ENCODE data around the gene ORC3. TPM values are rescaled to one million over a fixed set of nuclear protein-coding genes. Genes with fewer than 3 reads are reported as not detected.

ORC3 gene
- total RNA-seq, 1 experiment from 2014 or later, result 52.9 TPM

GRCh38 chr6:87675004-87675681, 85.2 kb downstream of the ORC3 start:
- Histone ChIP-seq H2BK120ac (ENCODE audit: low read depth, low read length, poor library complexity, severe bottlenecking) (no peak overlapping the region), H3K23ac (ENCODE audit: insufficient read length, low read depth, low read length) (no peak overlapping the region), H3K23me2 (ENCODE audit: insufficient read length, low read depth, low read length, poor library complexity, severe bottlenecking) (no peaks in the 10 kb centered on the region), H2BK12ac (ENCODE audit: insufficient read length, low read depth, low read length) (no peak overlapping the region), H2BK15ac (ENCODE audit: low read depth, low read length) (no peak overlapping the region), H3K9ac (ENCODE audit: extremely low read depth, insufficient read length, low read length) (no peak overlapping the region), H3K14ac (ENCODE audit: insufficient read depth, low read length) (no peak overlapping the region), H2BK5ac (ENCODE audit: insufficient read length, low read length) (no peak overlapping the region), H3K4me1 (ENCODE audit: insufficient read depth, low read length) (no peaks in the 10 kb centered on the region), H3K18ac (ENCODE audit: insufficient read length, low read depth, low read length) (no peak overlapping the region), H2AFZ (ENCODE audit: low read length) (no peak overlapping the region), H4K91ac (ENCODE audit: insufficient read length, low read depth, low read length) (no peak overlapping the region), H3K79me1 (ENCODE audit: insufficient read depth, low read depth, low read length, poor library complexity, severe bottlenecking) (peaks cover 3% of the 10 kb centered on the region), H4K20me1 (ENCODE audit: control insufficient read depth, insufficient read depth, insufficient read length) (no peaks in the 10 kb centered on the region), H3K27me3 (ENCODE audit: insufficient read depth, low read length) (no peaks in the 10 kb centered on the region), H3K4me2 (ENCODE audit: insufficient read depth, insufficient read length, low read length) (no peak overlapping the region), H3T11ph (ENCODE audit: low read length) (no peak overlapping the region), H4K8ac (replicated peaks; ENCODE audit: insufficient read length, low read depth, low read length) (no peak overlapping the region), H3K9me3 (ENCODE audit: control insufficient read depth, low read depth, low read length) (no peaks in the 10 kb centered on the region), H4K5ac (ENCODE audit: insufficient read length, low read depth, low read length) (no peak overlapping the region), H3K4ac (ENCODE audit: low read depth, low read length) (no peak overlapping the region), H2BK20ac (ENCODE audit: low read depth, low read length, poor library complexity, severe bottlenecking) (no peak overlapping the region), H2AK5ac (ENCODE audit: insufficient read length, low read length) (no peak overlapping the region), H3K27ac (ENCODE audit: insufficient read length, low read depth, low read length) (no peak overlapping the region), H3K79me2 (ENCODE audit: insufficient read depth, low read length) (no peaks in the 10 kb centered on the region; the same call in 1 of the 2 replicates), H3K56ac (ENCODE audit: insufficient read length, low read depth, low read length) (no peak overlapping the region)
- H3K36me3 Mint-ChIP-seq (ENCODE audit: insufficient read depth in 1 of 3, low read depth in 3 of 3), result peaks cover 36 to 70% (median 46%) of the 10 kb centered on the region in 3 experiments
- no peaks in the 10 kb centered on the region for H3K27me3 Mint-ChIP-seq (ENCODE audit: low read depth)
- DNase-seq, result no peak
- H3K27ac Mint-ChIP-seq, result peak overlapping the region in 1 of 3 experiments; percentile 45; a peak in 2 of 7 replicates
- no CpG with 5 or more reads among the region's 4 CpGs for WGBS (ENCODE audit: extremely low coverage, insufficient read length, low lambda C conversion rate)
- no peaks in the 10 kb centered on the region for H3K9me3 Mint-ChIP-seq
- H3K4me3 Mint-ChIP-seq, result no peak overlapping the region
- H3K4me1 Mint-ChIP-seq, result peaks cover 13 to 19% of the 10 kb centered on the region in 2 experiments
- TF ChIP-seq CTCF (conservative IDR thresholded peaks at IDR 0.05), result no peak
